Measurements from ENCODE around the gene KCNJ18.
"Not testable (repeated sequence)": the region's sequence is repeated elsewhere in the genome, so short reads cannot be mapped to it uniquely, and the experiment has no call there.

The KCNJ18 gene

GRCh38 chr17:21705021-21705601 lies 12.8 kb downstream of the KCNJ18 start:
- Histone ChIP-seq H4K5ac (ENCODE audit: low read length) (no peak overlapping the region), H2BK15ac (replicated peaks; ENCODE audit: low read depth) (no peak overlapping the region), H3K23ac (ENCODE audit: low read length) (no peak overlapping the region), H3K4me1 (ENCODE audit: control insufficient read depth, low read depth, low read length) (no peaks in the 10 kb centered on the region), H3K4me3 (ENCODE audit: low read length) (no peak overlapping the region), H2BK5ac (ENCODE audit: low read length) (no peak overlapping the region), H3K56ac (ENCODE audit: low read length) (no peak overlapping the region), H3K27me3 (ENCODE audit: insufficient read depth, low read length, poor library complexity) (no peaks in the 10 kb centered on the region), H3K18ac (ENCODE audit: low read length) (no peak overlapping the region), H3K79me1 (ENCODE audit: low read length) (no peaks in the 10 kb centered on the region), H3K4me2 (ENCODE audit: low read length) (no peak overlapping the region), H3K9ac (ENCODE audit: low read length) (no peak overlapping the region), H3K27ac (ENCODE audit: low read depth, low read length) (no peak overlapping the region), H2AK5ac (ENCODE audit: low read length) (no peak overlapping the region), H3K4ac (ENCODE audit: low read depth, low read length) (no peak overlapping the region), H2BK120ac (ENCODE audit: low read depth, low read length) (no peak overlapping the region), H3K36me3 (ENCODE audit: control insufficient read depth, insufficient read depth, low read length) (no peaks in the 10 kb centered on the region), H4K8ac (ENCODE audit: low read depth, low read length) (no peak overlapping the region), H3K79me2 (ENCODE audit: control insufficient read depth, insufficient read depth, low read length) (no peaks in the 10 kb centered on the region)
- no peak for DNase-seq
- WGBS (ENCODE audit: extremely low coverage, insufficient coverage, low lambda C conversion rate), result no CpG with 5 or more reads among the region's 13 CpGs

- not testable (repeated sequence) for H3K23ac ChIP-seq (ENCODE audit: low read length); H3K4me2 ChIP-seq (ENCODE audit: low read length); DNase-seq; H3K9ac ChIP-seq (ENCODE audit: low read length); H3K27ac ChIP-seq (ENCODE audit: low read depth, low read length); H3K36me3 ChIP-seq (ENCODE audit: control insufficient read depth, insufficient read depth, low read length); H3K4me3 ChIP-seq (ENCODE audit: low read length); H3K56ac ChIP-seq (ENCODE audit: low read length); H3K79me2 ChIP-seq (ENCODE audit: control insufficient read depth, insufficient read depth, low read length); H3K4ac ChIP-seq (ENCODE audit: low read depth, low read length); H3K18ac ChIP-seq (ENCODE audit: low read length); H3K4me1 ChIP-seq (ENCODE audit: control insufficient read depth, low read depth, low read length); H2AK5ac ChIP-seq (ENCODE audit: low read length); H2BK120ac ChIP-seq (ENCODE audit: low read depth, low read length); H3K27me3 ChIP-seq (ENCODE audit: insufficient read depth, low read length, poor library complexity); H3K79me1 ChIP-seq (ENCODE audit: low read length); H2BK5ac ChIP-seq (ENCODE audit: low read length); H2BK15ac ChIP-seq (replicated peaks; ENCODE audit: low read depth); H4K8ac ChIP-seq (ENCODE audit: low read depth, low read length); H4K5ac ChIP-seq (ENCODE audit: low read length)
- no CpG with 5 or more reads among the region's 6 CpGs for WGBS (ENCODE audit: extremely low coverage, insufficient coverage, low lambda C conversion rate)
These were observed 13.4 kb downstream of the KCNJ18 start for GRCh38 chr17:21705746-21706145.

GRCh38 chr17:21706546-21706945 lies 14.2 kb downstream of the KCNJ18 start:
- H3K4ac ChIP-seq (ENCODE audit: low read depth, low read length); H4K5ac ChIP-seq (ENCODE audit: low read length); H2BK5ac ChIP-seq (ENCODE audit: low read length); H2BK120ac ChIP-seq (ENCODE audit: low read depth, low read length); H3K27ac ChIP-seq (ENCODE audit: low read depth, low read length); H3K4me1 ChIP-seq (ENCODE audit: control insufficient read depth, low read depth, low read length); H3K79me1 ChIP-seq (ENCODE audit: low read length); H3K4me3 ChIP-seq (ENCODE audit: low read length); H3K27me3 ChIP-seq (ENCODE audit: insufficient read depth, low read length, poor library complexity); H3K36me3 ChIP-seq (ENCODE audit: control insufficient read depth, insufficient read depth, low read length); H3K4me2 ChIP-seq (ENCODE audit: low read length); H3K18ac ChIP-seq (ENCODE audit: low read length); H2AK5ac ChIP-seq (ENCODE audit: low read length); H2BK15ac ChIP-seq (replicated peaks; ENCODE audit: low read depth); H3K79me2 ChIP-seq (ENCODE audit: control insufficient read depth, insufficient read depth, low read length); H4K8ac ChIP-seq (ENCODE audit: low read depth, low read length); H3K9ac ChIP-seq (ENCODE audit: low read length); DNase-seq; H3K56ac ChIP-seq (ENCODE audit: low read length); H3K23ac ChIP-seq (ENCODE audit: low read length): not testable (repeated sequence)
- no CpG with 5 or more reads among the region's 7 CpGs for WGBS (ENCODE audit: extremely low coverage, insufficient coverage, low lambda C conversion rate)

DNA sequence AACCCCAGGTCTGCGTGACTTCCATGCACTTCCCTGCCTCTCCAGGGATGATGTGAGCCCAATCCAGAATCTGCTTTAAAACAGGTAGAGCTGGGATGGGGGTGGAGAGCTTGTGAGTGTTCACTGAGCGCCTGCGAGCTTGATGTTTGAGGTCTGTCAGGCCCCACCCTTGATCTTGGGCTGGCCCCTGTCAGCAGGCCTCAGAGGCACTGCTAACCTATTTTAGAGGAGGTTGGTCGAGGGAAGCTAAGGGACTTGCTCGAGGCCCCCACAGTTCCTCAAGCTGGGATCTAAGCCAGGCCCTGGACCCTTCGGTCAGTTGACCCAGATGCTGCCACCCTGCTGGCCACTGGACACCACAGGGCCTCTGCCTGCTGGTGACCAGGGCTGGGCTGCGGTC lies 14.8 kb downstream of the KCNJ18 start:
- not testable (repeated sequence) for H3K27me3 ChIP-seq (ENCODE audit: insufficient read depth, low read length, poor library complexity); H3K4me1 ChIP-seq (ENCODE audit: control insufficient read depth, low read depth, low read length); DNase-seq; H2AK5ac ChIP-seq (ENCODE audit: low read length); H4K8ac ChIP-seq (ENCODE audit: low read depth, low read length); H2BK5ac ChIP-seq (ENCODE audit: low read length); H3K4ac ChIP-seq (ENCODE audit: low read depth, low read length); H3K23ac ChIP-seq (ENCODE audit: low read length); H3K18ac ChIP-seq (ENCODE audit: low read length); H3K9ac ChIP-seq (ENCODE audit: low read length); H2BK120ac ChIP-seq (ENCODE audit: low read depth, low read length); H2BK15ac ChIP-seq (replicated peaks; ENCODE audit: low read depth); H3K27ac ChIP-seq (ENCODE audit: low read depth, low read length); H3K79me2 ChIP-seq (ENCODE audit: control insufficient read depth, insufficient read depth, low read length); H3K4me3 ChIP-seq (ENCODE audit: low read length); H3K36me3 ChIP-seq (ENCODE audit: control insufficient read depth, insufficient read depth, low read length); H3K79me1 ChIP-seq (ENCODE audit: low read length); H4K5ac ChIP-seq (ENCODE audit: low read length); H3K4me2 ChIP-seq (ENCODE audit: low read length); H3K56ac ChIP-seq (ENCODE audit: low read length)
- no CpG with 5 or more reads among the region's 7 CpGs for WGBS (ENCODE audit: extremely low coverage, insufficient coverage, low lambda C conversion rate)

- not testable (repeated sequence) for H3K9ac ChIP-seq (ENCODE audit: low read length); H3K4me1 ChIP-seq (ENCODE audit: control insufficient read depth, low read depth, low read length)
- WGBS (ENCODE audit: extremely low coverage, insufficient coverage, low lambda C conversion rate), result no CpG with 5 or more reads among the region's 17 CpGs
These were observed 15.6 kb downstream of the KCNJ18 start for GRCh38 chr17:21707711-21708611.

More at GRCh38 chr17:21707711-21708611, 15.6 kb downstream of the KCNJ18 start:
- not testable (repeated sequence) for H2BK15ac ChIP-seq (replicated peaks; ENCODE audit: low read depth); H3K56ac ChIP-seq (ENCODE audit: low read length); H3K4me2 ChIP-seq (ENCODE audit: low read length); H3K4ac ChIP-seq (ENCODE audit: low read depth, low read length); H3K18ac ChIP-seq (ENCODE audit: low read length); H3K23ac ChIP-seq (ENCODE audit: low read length); H2AK5ac ChIP-seq (ENCODE audit: low read length); H3K4me3 ChIP-seq (ENCODE audit: low read length); H3K27ac ChIP-seq (ENCODE audit: low read depth, low read length); H2BK120ac ChIP-seq (ENCODE audit: low read depth, low read length); H3K27me3 ChIP-seq (ENCODE audit: insufficient read depth, low read length, poor library complexity); H2BK5ac ChIP-seq (ENCODE audit: low read length); H3K79me2 ChIP-seq (ENCODE audit: control insufficient read depth, insufficient read depth, low read length); DNase-seq; H3K36me3 ChIP-seq (ENCODE audit: control insufficient read depth, insufficient read depth, low read length); H4K5ac ChIP-seq (ENCODE audit: low read length); H3K79me1 ChIP-seq (ENCODE audit: low read length); H4K8ac ChIP-seq (ENCODE audit: low read depth, low read length)

Data from mesendoderm (in vitro differentiated cells).